H9 (cell line): Measurements from ENCODE around the gene SLIT1. TPM values are rescaled to one million over a fixed set of nuclear protein-coding genes. Genes with fewer than 3 reads are reported as not detected.

Source experiments
- DNase-seq: peaks from one replicate; pipeline ENCODE4 v3.0.0-alpha.2; 2017
- H2AFZ ChIP-seq: one replicate; pipeline ENCODE4 v1.6.1; 2013; ENCODE audit warnings: mild to moderate bottlenecking, low read length, control low read depth, moderate library complexity
- H2AK5ac ChIP-seq: 2 replicates; pipeline ENCODE4 v1.6.1; 2013; ENCODE audit warnings: low read length, control low read depth, mixed read lengths; ENCODE audit not compliant: insufficient read length
- H2BK120ac ChIP-seq: one replicate; pipeline ENCODE4 v1.6.1; 2013; ENCODE audit warnings: low read depth, mild to moderate bottlenecking, low read length, control low read depth, inconsistent platforms; ENCODE audit not compliant: poor library complexity, severe bottlenecking
- H2BK12ac ChIP-seq: 2 replicates; pipeline ENCODE4 v1.6.1; 2013; ENCODE audit warnings: low read length, control low read depth, mixed read lengths, low read depth; ENCODE audit not compliant: insufficient read length
- H2BK15ac ChIP-seq: 2 replicates; pipeline ENCODE4 v1.6.1; 2013; ENCODE audit warnings: low read depth, low read length, control low read depth
- H2BK20ac ChIP-seq: one replicate; pipeline ENCODE4 v1.6.1; 2013; ENCODE audit warnings: low read depth, mild to moderate bottlenecking, low read length, control low read depth, inconsistent platforms; ENCODE audit not compliant: poor library complexity, severe bottlenecking
- H2BK5ac ChIP-seq: 2 replicates; pipeline ENCODE4 v1.6.1; 2013; ENCODE audit warnings: low read length, control low read depth, mixed read lengths; ENCODE audit not compliant: insufficient read length
- H3K14ac ChIP-seq: 2 replicates; pipeline ENCODE4 v1.6.1; 2013; ENCODE audit warnings: low read length, control low read depth; ENCODE audit not compliant: insufficient read depth
- H3K18ac ChIP-seq: 2 replicates; pipeline ENCODE4 v1.6.1; 2013; ENCODE audit warnings: low read depth, mild to moderate bottlenecking, mixed read lengths, low read length, control low read depth; ENCODE audit not compliant: insufficient read length
- H3K23ac ChIP-seq: 2 replicates; pipeline ENCODE4 v1.6.1; 2013; ENCODE audit warnings: low read length, control low read depth, mixed read lengths, low read depth; ENCODE audit not compliant: insufficient read length
- H3K23me2 ChIP-seq: 2 replicates; pipeline ENCODE4 v1.6.1; 2013; ENCODE audit warnings: low read depth, mild to moderate bottlenecking, mixed read lengths, low read length, control low read depth; ENCODE audit not compliant: insufficient read length, poor library complexity, severe bottlenecking
- H3K27ac ChIP-seq: 2 replicates; pipeline ENCODE4 v1.5.1; 2013; ENCODE audit warnings: low read length, control low read depth, mixed read lengths, low read depth; ENCODE audit not compliant: insufficient read length
- H3K27me3 ChIP-seq: 2 replicates; pipeline ENCODE4 v1.6.1; 2013; ENCODE audit warnings: low read length, control low read depth, inconsistent platforms; ENCODE audit not compliant: insufficient read depth
- H3K4ac ChIP-seq: 2 replicates; pipeline ENCODE4 v1.6.1; 2013; ENCODE audit warnings: low read depth, mild to moderate bottlenecking, control low read depth, inconsistent platforms, low read length, moderate library complexity
- H3K4me1 ChIP-seq: 2 replicates; pipeline ENCODE4 v1.6.1; 2013; ENCODE audit warnings: low read length, control low read depth, inconsistent platforms; ENCODE audit not compliant: insufficient read depth
- H3K4me2 ChIP-seq: 2 replicates; pipeline ENCODE4 v1.6.1; 2013; ENCODE audit warnings: low read length, control low read depth, mixed read lengths; ENCODE audit not compliant: insufficient read length, insufficient read depth
- H3K56ac ChIP-seq: 2 replicates; pipeline ENCODE4 v1.6.1; 2013; ENCODE audit warnings: low read depth, mild to moderate bottlenecking, mixed read lengths, low read length, control low read depth; ENCODE audit not compliant: insufficient read length
- H3K79me1 ChIP-seq: 2 replicates; pipeline ENCODE4 v1.6.1; 2013; ENCODE audit warnings: low read depth, mild to moderate bottlenecking, moderate library complexity, low read length, control low read depth, inconsistent platforms; ENCODE audit not compliant: insufficient read depth, poor library complexity, severe bottlenecking
- H3K79me2 ChIP-seq: 2 replicates; pipeline ENCODE4 v1.6.1; 2013; ENCODE audit warnings: low read length, control low read depth, inconsistent platforms; ENCODE audit not compliant: insufficient read depth
- H3K9ac ChIP-seq: 2 replicates; pipeline ENCODE4 v1.6.1; 2013; ENCODE audit warnings: low read length, control low read depth, mixed read lengths; ENCODE audit not compliant: insufficient read length; ENCODE audit errors: extremely low read depth
- H3K9me3 ChIP-seq: one replicate; pipeline ENCODE4 v1.6.1; 2013; ENCODE audit warnings: low read depth, low read length, inconsistent platforms; ENCODE audit not compliant: control insufficient read depth
- H3T11ph ChIP-seq: one replicate; pipeline ENCODE4 v1.6.1; 2013; ENCODE audit warnings: mild to moderate bottlenecking, low read length, control low read depth, inconsistent platforms
- H4K20me1 ChIP-seq: one replicate; pipeline ENCODE4 v1.6.1; 2013; ENCODE audit not compliant: control insufficient read depth, insufficient read length, insufficient read depth
- H4K5ac ChIP-seq: 2 replicates; pipeline ENCODE4 v1.6.1; 2013; ENCODE audit warnings: low read depth, mild to moderate bottlenecking, mixed read lengths, low read length, control low read depth; ENCODE audit not compliant: insufficient read length
- H4K8ac ChIP-seq: replicated peaks from 2 replicates; pipeline ENCODE4 v1.6.1; 2013; ENCODE audit warnings: low read length, control low read depth, mixed read lengths, low read depth; ENCODE audit not compliant: insufficient read length
- H4K91ac ChIP-seq: 2 replicates; pipeline ENCODE4 v1.6.1; 2013; ENCODE audit warnings: low read depth, mild to moderate bottlenecking, moderate library complexity, mixed read lengths, low read length, control low read depth; ENCODE audit not compliant: insufficient read length
- H3K27ac Mint-ChIP-seq, 3 experiments: 2 replicates in 2 of 3; 3 replicates in 1 of 3; pipeline ENCODE4 v1.8.0; 2020 to 2021; ENCODE audit warnings: mixed read lengths in 3 of 3, mild to moderate bottlenecking in 1 of 3, moderate library complexity in 1 of 3
- H3K27me3 Mint-ChIP-seq: 2 replicates; pipeline ENCODE4 v1.8.0; 2021; ENCODE audit warnings: low read depth, mild to moderate bottlenecking, moderate library complexity, mixed read lengths
- H3K36me3 Mint-ChIP-seq, 3 experiments: 2 replicates in 2 of 3; 3 replicates in 1 of 3; pipeline ENCODE4 v1.8.0; 2020 to 2021; ENCODE audit warnings: low read depth in 3 of 3, mixed read lengths in 3 of 3; ENCODE audit not compliant: insufficient read depth in 1 of 3
- H3K4me1 Mint-ChIP-seq, 2 experiments: 2 replicates each; pipeline ENCODE4 v1.8.0; 2020; ENCODE audit warnings: mixed read lengths in 2 of 2
- H3K4me3 Mint-ChIP-seq, 2 experiments: 2 replicates in 1 of 2; 3 replicates in 1 of 2; pipeline ENCODE4 v1.8.0; 2020 to 2021; ENCODE audit warnings: mild to moderate bottlenecking in 2 of 2, mixed read lengths in 2 of 2, moderate library complexity in 1 of 2
- H3K9me3 Mint-ChIP-seq, 2 experiments: 2 replicates in 1 of 2; 3 replicates in 1 of 2; pipeline ENCODE4 v1.8.0; 2020; ENCODE audit warnings: mild to moderate bottlenecking in 2 of 2, mixed read lengths in 2 of 2, moderate library complexity in 1 of 2
- CTCF ChIP-seq: fragments of 200-600 bp; sonication (generic); conservative IDR thresholded peaks from 3 replicates; pipeline ENCODE4 v1.8.0; 2021; ENCODE audit warnings: antibody characterized with exemption, mild to moderate bottlenecking
- WGBS: extraction: QIAGEN DNeasy Blood & Tissue Kit; methylation state at CpG from one replicate; pipeline ENCODE4 v1.1.7; 2013; ENCODE audit warnings: missing lambda C conversion rate, low lambda C conversion rate, mixed read lengths; ENCODE audit not compliant: insufficient read length; ENCODE audit errors: extremely low coverage; 5-methylcytosine and 5-hydroxymethylcytosine counted together
- total RNA-seq: library from RNA; stranded (reverse); gene quantifications from 2 replicates; pipeline ENCODE4 v1.2.1, GENCODE V29; 2021

The SLIT1 gene
- total RNA-seq, 1 experiment from 2014 or later: 0.57 TPM

- no peak overlapping the region for H4K8ac ChIP-seq
These were observed 165.0 kb downstream of the SLIT1 start for GRCh38 chr10:97020452-97021400.

More at GRCh38 chr10:97020452-97021400, 165.0 kb downstream of the SLIT1 start:
- Mint-ChIP-seq H3K4me3 (no peak overlapping the region), H3K36me3 (no peaks in the 10 kb centered on the region), H3K27me3 (no peaks in the 10 kb centered on the region), H3K9me3 (no peaks in the 10 kb centered on the region), H3K4me1 (peaks cover 10 to 32% of the 10 kb centered on the region in 2 experiments), H3K27ac (peak overlapping the region in 1 of 3 experiments; percentile 36; a peak in 2 of 7 replicates)
- Histone ChIP-seq H4K5ac (no peak overlapping the region), H3K9ac (no peak overlapping the region), H2BK120ac (no peak overlapping the region), H2AK5ac (no peak overlapping the region), H2BK12ac (no peak overlapping the region), H3K4ac (no peak overlapping the region), H4K20me1 (no peaks in the 10 kb centered on the region), H2BK15ac (no peak overlapping the region), H2AFZ (no peak overlapping the region), H4K91ac (no peak overlapping the region), H3K9me3 (no peaks in the 10 kb centered on the region), H2BK20ac (no peak overlapping the region), H3K79me2 (no peaks in the 10 kb centered on the region), H3K4me1 (no peaks in the 10 kb centered on the region), H3K23me2 (no peaks in the 10 kb centered on the region), H3K56ac (no peak overlapping the region), H3K79me1 (no peaks in the 10 kb centered on the region), H3K4me2 (no peak overlapping the region), H3K18ac (no peak overlapping the region), H3K14ac (no peak overlapping the region), H3K27ac (no peak overlapping the region), H3T11ph (no peak overlapping the region), H3K27me3 (no peaks in the 10 kb centered on the region), H2BK5ac (no peak overlapping the region), H3K23ac (no peak overlapping the region)
- WGBS: no CpG with 5 or more reads among the region's 25 CpGs
- no peak for TF ChIP-seq CTCF
- no peak for DNase-seq
